NCI-H2107 treated with DMSO at 0.1 percent for 48 hours (cell line): ENCODE measurements around the gene SCYGR5.
"Not testable (repeated sequence)": the region's sequence is repeated elsewhere in the genome, so short reads cannot be mapped to it uniquely, and the experiment has no call there.

Source experiments
- DNase-seq: peaks from one replicate; lab custom pipeline; 2025; ENCODE audit not compliant: unreplicated experiment; lab: John Stamatoyannopoulos, UW

SCYGR5 gene, protein sequence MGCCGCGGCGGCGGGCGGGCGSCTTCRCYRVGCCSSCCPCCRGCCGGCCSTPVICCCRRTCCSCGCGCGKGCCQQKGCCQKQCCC

DNA sequence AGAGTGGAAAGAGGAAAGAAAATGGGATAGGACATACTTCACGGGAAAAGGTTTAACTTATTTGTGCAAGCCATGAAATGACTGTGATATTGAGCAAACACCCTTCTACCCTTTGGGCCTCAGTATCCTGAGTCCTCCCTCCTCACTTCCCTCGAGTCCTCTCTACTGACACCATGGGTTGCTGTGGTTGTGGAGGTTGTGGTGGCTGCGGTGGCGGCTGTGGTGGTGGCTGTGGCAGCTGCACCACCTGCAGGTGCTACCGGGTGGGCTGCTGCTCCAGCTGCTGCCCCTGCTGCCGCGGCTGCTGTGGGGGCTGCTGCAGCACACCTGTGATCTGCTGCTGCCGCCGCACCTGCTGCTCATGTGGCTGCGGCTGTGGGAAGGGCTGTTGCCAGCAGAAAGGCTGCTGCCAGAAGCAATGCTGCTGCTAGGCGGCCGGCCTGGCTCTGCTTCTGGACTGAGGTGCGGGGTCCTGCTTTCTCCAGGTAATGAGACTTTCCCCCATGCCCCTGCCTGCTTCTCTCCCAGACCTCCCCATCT is at the start of gene SCYGR5:
Gene SCYGR5, plus strand, starts transcription at position 174 of the 540 bp plus-strand sequence. Its CDS starts 0 bp downstream, at position 174.
- DNase-seq: not testable (repeated sequence)

DNA sequence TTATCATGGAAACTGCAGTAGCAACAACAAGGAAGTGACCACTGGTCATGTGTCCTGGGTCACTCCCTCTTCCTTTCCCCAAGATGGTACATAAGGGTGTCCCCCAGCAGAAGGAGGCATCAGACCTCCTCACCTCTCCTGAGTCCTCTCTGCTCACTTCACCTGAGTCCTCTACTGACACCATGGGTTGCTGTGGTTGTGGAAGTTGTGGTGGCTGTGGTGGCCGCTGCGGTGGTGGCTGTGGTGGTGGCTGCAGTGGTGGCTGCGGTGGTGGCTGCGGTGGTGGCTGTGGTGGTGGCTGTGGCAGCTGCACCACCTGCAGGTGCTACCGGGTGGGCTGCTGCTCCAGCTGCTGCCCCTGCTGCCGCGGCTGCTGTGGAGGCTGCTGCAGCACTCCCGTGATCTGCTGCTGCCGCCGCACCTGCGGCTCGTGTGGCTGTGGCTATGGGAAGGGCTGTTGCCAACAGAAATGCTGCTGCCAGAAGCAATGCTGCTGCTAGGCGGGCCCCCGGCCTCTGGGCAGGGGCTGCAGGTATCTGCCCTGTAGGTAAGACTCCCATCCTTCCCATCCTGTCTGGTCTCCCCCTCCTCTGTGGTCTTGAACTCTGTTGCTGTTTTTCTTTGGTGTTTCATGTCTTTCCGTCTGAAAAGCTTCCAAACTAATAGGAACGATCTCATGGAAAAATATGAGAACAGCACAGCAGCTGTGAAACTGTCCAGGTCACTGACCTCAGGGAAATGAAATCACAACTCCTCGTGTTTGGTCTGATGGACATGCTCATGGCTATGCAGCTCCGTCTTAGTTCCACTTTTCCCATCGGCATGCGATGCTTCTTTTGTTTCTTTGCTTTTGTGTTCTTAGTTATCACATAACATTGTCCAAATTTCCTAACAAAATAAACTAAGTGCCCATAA is 49.0 kb upstream of the SCYGR5 start, which contains the start of gene SCYGR4:
Gene SCYGR4, plus strand, starts transcription at position 183 of the 915 bp plus-strand sequence. Its CDS starts 0 bp downstream, at position 183.
- DNase-seq: no peak

DNA sequence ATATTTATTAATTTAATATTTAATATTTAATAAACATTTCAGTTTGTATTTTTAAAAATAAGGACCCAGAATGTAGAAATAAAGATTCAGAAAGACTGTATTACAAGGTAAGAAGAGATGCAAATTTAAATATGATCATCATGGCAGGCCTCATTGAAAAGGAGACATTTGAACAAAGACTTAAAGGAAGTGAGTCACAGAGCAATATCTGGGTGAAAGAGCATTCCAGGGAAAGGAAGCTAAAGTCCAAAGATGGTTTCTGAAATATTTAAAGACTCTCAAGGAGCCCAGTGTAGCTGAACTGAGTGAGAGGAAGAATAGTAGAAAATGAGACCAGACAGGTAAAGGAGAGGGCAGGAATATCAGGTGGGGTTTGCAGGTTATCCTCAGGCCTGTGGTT is 43.4 kb upstream of the SCYGR5 start:
- DNase-seq: no peak

DNA sequence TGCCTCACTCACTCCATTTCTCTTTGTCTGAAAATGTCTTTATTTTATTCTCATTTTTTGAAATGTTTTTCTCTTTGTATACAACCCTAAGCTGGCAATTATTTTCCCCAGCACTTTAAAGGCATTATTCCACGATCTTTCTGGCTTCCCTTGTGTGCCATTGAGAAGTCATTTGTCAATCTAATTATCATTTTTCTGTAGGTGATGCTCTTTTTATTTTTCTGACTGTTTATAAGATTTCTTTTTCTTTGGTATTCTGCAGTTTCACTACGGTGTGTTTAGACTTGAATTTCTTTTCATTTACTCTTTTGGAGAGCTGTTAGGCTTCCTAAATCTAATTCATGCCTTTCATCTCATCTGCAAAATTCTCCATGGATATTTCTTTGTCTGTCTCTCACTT is 41.2 kb upstream of the SCYGR5 start:
- no peak for DNase-seq

DNA sequence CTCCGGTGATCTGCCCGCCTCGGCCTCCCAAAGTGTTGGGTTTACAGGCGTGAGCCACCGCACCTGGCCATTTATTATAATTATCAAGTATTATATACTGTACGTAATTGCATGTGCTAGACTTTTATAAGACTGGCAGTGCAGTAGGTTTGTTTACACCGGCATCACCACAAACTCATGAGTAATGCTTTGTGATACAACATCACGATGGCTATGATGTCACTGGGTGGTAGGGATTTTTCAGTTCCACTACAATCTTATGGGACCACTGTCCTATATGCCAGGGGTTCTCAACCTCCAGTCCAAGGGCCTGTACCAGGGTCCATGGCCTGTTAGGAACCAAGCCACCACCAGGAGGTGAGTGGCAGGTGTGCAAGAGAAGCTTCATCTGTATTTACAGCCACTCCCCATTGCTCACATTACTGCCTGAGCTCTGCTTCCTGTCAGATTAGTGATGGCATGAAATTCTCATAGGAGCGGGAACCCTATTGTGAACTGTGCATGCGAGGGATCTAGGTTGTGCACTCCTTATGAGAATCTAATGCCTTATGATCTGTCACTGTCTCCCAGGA is 39.9 kb upstream of the SCYGR5 start:
- no peak for DNase-seq

DNA sequence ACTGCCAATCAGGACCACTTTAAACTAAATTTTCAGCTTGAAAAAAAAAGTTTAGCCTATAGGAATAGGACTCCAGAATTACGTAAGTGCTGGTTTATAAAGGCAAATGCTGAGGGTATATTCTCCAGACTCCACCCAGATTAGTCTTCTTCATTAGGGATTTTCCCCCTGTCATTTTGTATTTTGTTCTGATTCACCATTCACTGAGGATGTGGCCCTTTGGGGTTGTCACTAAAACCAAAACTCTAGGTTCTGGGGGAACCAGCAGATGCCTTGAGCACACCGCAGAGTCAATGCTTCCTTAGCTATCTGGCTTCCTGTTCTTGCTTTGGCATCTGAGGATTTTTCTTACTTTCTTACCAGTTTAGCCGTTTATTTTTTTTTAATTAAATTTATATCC is 38.8 kb upstream of the SCYGR5 start:
- DNase-seq: no peak

DNA sequence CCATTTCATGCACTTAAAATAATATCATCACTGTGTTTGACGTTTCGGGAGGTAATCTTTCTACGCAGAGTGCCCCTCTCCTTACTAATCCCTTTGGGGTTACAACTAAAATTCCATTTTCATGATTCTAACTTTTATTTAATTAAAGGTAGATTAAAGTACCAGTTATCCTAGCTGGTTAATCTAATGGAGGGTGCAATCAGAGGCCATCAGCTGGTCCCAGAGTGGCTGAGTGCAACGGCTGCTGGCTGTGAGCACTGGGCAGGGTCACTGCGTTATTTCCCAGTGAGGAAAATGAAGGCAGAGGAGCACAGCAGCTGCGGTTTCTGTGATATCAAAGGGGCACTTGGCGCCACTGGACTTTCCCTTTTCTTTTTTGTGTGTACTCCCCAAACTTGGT is 37.2 kb upstream of the SCYGR5 start:
- DNase-seq: no peak

DNA sequence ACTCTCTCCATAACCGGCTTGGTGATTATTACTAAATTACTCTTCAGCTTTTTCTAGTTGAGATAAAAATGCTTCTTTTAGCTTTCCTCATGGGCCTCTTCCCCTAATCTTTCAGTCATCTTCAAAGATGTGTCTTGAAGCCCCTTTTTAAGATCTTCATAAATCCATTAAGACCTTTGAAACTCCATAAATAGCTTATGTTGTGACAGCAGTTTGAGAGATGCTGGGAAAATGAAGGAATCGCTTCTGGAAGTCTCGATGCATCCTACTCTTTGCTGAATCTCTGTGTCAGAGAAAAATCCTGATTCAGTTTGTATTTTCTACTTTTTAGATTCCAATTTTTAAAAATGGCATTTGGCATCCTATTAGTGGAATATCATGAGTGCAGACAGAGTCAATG is 36.3 kb upstream of the SCYGR5 start:
- DNase-seq: no peak

DNA sequence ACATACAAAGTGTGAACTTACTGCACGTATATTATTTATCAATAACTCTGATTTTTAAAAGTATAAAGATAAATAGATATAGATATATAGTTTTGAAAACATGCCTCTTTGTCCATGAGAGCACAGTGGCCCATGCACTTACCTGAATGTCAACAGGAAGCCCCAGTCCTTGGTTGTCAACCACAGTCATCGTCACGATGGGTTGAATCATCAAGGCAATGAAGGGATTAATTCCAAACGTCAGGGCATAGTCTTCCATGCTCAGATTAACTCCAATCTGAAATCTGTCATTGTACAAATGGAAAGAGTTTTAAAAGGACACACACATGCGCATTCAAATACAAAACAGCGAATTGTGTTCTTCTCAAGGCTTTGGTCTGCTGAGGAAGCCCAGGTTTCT is 33.8 kb upstream of the SCYGR5 start:
- no peak for DNase-seq

DNA sequence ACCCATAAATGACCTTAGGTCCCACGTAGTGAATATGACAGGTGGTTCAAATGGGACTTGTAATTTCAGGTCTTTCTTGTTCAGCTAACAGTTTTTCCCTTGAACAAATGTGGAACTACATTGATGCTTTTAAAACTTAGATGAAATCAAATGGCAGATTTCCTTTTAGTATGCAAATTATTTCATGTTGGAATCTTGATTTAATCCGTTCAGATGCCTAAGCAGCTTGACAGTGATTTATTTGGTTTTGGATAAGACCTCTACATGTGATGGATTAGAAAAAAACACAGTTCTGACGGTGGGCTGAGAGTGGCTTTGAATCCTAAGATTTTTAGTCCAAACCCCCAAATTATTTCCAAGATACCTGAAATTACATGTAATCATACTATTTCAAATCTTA is 32.4 kb upstream of the SCYGR5 start:
- no peak for DNase-seq

DNA sequence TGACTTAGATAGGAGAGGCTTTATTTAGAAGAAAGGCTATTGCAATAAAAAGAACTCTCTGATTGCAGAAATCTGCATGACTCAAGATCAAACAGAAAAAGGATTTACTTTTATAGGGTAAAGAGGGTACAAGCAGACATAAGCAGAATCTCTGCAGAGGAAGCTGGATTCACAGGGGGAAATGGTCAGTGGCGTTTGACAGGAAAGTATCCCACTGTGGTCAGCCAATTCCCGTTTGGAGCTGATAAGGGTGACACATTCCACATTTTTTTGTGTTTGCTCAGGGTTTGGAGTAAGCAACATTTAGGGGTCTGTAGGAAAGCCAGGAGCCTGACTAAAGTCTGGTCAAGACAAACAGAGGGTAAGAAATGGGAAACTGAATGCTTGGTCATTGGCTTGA is 23.9 kb upstream of the SCYGR5 start:
- DNase-seq: no peak

DNA sequence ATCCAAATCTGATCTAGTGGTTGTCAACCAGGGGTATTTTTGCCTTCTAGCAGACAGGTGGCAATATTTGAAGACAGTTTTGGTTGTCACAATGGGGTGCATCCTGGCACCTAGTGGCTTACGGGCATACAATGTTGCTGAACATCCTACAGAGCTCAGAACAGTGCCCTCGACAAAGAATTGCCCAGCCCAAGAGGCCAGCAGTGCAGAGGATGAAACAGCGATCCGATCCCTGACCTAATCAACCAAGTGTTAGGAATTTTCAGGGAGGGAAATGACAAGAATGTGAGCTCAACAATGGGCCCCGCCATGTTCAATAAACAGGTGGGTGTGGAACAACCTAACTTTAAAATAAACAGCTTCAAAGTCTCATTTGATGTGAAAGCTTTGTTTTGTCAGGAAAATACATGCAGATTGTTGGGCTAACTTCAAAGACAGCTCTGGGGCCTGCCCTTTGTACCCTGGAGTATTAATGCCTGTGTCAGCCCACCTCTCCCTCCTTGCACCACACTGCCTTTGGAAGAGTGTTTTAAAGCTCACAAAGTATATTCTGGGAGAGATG is 22.5 kb upstream of the SCYGR5 start:
- DNase-seq: no peak

DNA sequence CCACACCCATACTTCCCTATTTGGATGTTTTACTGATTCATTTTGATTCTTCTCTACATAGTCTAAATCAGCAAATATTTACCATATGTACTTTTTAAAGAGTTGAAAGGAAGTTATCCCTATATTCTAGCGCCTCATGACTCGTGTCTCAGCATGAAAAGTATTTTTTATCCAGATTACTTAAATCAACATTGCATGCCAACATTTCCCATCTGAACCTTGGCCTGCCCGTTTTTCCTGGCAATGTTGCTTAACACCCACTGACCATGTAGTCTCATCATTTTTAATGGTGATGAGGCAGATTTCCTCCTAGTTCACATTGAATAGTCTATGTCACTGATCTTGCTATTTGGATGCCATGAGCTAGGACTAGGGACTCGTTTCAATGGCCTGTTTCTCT is 13.2 kb upstream of the SCYGR5 start:
- no peak for DNase-seq

DNA sequence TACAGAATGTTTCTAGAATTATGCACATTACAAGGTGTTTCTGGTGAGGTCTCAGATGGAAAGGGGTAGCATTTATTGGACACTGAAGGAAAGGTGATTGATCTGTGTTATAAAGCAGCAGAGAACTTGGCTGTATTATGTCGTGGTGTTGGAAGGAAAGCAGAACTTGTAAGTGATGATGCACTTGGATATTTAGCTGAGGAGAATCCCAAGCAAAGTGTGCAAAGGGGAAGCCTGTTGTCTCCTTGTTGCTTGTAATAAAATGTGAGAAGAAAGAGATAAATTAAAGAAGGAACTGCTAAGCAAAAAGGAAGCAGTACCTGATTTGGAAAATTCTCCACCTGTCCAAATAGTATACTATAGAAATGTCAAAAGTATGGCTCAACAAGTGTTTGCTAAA is 12.2 kb upstream of the SCYGR5 start:
- no peak for DNase-seq

DNA sequence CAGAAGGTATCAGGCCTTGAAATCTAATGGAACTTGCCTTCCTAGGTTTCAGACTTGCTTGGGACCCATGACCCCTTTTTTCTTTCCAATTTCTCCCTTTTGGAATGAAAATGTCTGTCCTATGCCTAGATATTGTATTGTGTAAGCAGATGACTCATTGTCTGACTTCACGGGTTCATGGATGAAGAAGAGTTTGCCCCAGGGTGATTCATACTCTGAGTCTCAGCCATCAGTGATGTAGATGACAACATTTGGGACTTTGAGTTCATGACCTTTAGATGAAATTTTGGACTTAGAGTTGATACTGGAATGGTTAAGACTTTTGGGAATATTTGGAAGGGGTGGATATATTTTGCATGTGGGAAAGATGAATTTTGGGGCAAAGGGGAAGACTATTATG is 11.2 kb upstream of the SCYGR5 start:
- DNase-seq: no peak

DNA sequence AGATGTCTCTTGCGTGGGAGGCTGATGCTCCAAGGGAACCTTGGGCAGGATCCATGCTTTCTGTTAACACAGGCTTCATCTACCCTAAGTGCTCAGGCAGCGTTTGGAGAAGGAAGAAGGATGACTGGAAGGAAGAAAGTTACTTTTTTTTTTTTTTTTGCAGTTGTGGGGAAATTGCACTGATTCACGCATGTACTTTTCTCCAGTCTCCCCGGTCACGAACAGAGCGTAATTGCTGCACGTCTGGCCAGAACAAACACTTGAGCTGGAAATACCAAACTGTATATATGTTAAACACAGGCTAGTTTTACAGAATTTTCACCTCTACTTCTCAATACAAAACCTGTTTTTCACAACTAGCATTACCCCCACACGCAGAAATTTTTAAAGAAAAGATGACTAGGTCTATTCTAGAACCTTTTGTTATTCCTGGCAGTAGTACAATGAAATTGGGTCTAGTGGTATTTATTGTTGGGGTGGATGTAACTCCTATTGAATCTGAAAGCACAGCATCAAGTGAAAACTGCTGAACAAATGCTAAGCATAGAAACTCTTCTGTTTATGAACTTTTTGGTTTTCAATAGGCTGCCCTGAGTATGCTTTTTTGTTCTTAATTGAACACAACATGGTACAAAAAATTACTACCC is 9.3 kb upstream of the SCYGR5 start:
- DNase-seq: no peak

DNA sequence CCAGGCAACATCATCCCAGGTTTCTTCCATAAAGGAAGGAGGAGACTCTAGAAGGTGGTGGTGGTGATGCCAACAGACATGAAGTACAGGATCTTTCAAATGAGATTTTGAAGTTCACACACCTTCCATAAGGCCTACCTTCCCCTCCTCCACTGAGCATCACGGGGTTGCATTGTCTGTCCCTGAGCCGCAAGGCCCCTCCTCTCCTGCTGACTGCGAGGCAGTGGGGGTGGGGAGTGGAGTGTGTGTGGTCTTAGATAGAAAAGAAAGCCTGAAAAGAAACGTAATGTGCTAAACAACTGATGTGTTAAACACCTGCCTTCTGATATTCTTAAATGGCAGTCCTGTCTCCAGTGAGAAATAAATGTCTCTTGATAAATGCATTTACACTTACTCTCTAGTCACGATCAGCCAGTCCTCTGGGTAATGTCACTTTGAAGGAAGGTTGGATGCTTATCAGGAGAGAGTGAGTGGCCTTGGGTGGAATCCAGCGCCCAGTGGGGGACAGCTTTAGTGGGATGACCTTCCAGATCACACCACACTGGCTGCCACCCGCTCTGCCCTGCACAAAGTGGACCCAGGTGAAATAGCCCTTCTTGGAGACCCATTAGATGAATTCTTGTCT is 5.5 kb upstream of the SCYGR5 start:
- DNase-seq: no peak

DNA sequence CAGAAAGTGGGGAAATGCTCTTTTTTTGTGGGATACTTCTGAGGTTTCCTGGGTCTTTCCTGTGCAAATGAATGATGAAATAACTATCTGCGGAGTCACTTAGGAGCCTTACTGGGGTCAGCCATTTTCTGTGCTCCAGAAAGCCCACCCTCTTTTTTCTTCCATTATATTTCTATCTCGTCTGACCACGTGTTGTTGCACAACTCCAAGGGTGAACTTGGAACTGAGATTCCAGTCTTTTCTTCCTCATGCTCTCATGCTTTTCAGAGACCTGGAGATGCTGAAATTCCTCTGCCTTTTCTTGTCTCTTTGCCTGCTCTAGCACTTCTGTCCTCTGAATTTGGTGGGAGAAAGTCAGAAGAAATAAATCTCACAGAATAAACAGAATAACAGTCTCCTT is 4.8 kb upstream of the SCYGR5 start:
- DNase-seq: no peak

DNA sequence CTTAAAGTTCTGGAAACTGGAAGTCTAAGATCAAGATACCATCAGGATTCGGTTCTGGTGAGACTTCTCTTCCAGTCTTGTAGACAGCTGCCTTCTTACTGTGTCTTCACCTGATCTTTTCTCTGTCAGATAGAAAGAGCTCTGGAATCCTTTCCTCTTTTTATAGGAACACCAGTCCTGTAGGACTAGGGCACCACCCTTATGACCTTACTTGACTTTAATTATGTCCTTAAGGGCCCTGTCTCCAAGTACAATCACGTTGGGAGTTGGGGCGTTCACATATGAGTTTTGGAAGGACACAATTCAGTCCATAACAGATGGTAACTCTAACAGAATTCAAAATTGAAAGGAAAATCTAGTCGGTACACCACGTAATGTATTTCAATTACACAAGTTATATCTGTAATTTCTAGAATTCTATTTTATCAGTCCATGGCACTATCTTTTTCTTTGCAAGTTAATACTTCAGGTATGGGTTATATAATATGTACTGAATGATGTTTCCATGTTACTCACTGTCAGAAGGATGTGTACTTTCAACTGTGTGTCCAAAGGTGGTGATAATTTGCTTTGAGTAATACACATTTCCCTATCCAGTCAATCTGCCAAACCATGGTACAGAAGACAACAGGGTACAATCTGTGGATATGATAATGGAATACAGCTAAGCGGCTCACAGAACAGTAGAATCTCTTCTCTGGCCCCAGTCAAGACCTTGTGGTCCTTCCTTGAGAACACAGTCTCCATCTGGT is 1.2 kb upstream of the SCYGR5 start:
- DNase-seq: no peak
